Measurements from ENCODE around the gene SPOCD1. TPM values are rescaled to one million over a fixed set of nuclear protein-coding genes. Genes with fewer than 3 reads are reported as not detected.
A peak's percentile ranks its signal among the peaks of the same experiment; 100 is the strongest.

The SPOCD1 gene
- total RNA-seq, 4 donors from 2014 or later = 0.22 to 1.6 (median 0.96) TPM; not detected in 1

DNA sequence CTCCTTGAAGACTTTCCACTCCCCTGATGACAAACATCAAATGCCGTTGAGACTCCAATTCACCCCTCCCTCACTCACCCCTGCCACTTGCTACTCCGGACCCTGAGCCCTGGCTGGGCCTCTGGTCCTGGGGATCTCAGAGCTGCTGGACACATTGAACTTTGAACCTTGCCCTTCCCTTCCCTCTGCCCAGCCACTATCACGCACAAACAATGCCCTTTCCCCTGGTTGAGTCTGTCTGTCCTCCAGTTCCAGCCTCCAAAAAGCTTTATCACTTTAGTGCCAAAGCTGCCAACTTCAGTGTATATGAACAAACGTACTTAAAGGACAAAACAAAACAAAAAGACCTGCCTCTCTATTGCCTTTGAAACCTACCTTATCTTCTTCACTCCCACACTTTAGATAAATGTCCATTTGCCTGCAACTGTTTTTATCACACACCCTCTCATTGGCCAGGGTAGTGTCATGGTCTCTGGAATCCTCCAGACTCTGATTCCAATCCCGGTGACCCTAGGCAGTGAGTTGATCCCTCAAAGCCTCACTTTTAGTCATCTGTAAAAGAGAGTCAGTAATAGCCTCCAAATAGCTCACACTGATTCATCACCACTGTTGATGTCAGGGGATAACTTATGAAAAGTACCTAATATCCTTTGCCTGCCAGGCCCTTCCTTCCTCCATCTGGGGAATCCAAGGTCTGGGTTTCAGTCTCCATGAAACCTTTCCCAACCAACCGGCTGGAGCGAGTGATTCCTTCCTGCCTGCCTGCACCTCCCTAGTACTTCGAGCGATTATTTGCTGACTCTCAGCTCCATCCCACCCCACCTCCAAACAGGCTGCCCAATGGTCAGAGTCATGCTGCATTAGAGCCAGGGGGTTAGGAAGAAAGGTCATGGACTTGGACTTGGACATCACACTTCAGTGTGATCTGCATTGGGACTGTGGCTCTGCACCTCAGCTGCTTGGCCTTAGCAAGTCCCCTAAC, 15.9 kb upstream of the SPOCD1 start:
- WGBS, 2 donors = 83 to 86% methylated on average over 9 of the region's 9 CpGs
- H3K36me3 ChIP-seq = no peaks in the 10 kb centered on the region
- H3K4me1 ChIP-seq = peaks cover 6 to 14% of the 10 kb centered on the region in 2 donors
- no peak overlapping the region for H3K4me3 ChIP-seq (replicated peaks in 1 of 3)
- no peak for TF ChIP-seq POLR2A (IDR thresholded peaks at IDR 0.05)
- TF ChIP-seq, protein P1, sequence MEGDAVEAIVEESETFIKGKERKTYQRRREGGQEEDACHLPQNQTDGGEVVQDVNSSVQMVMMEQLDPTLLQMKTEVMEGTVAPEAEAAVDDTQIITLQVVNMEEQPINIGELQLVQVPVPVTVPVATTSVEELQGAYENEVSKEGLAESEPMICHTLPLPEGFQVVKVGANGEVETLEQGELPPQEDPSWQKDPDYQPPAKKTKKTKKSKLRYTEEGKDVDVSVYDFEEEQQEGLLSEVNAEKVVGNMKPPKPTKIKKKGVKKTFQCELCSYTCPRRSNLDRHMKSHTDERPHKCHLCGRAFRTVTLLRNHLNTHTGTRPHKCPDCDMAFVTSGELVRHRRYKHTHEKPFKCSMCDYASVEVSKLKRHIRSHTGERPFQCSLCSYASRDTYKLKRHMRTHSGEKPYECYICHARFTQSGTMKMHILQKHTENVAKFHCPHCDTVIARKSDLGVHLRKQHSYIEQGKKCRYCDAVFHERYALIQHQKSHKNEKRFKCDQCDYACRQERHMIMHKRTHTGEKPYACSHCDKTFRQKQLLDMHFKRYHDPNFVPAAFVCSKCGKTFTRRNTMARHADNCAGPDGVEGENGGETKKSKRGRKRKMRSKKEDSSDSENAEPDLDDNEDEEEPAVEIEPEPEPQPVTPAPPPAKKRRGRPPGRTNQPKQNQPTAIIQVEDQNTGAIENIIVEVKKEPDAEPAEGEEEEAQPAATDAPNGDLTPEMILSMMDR (IDR thresholded peaks at IDR 0.05) = no peak
- H3K27ac ChIP-seq = no peak overlapping the region
- DNase-seq = no peak
- H3K9me3 ChIP-seq = no peaks in the 10 kb centered on the region
- H3K27me3 ChIP-seq = no peaks in the 10 kb centered on the region
- intact Hi-C loops (cut with DNase I) = no loop called here

- H3K9me3 ChIP-seq = no peaks in the 10 kb centered on the region
- intact Hi-C loops (cut with DNase I) = no loop called here
- H3K27me3 ChIP-seq = no peaks in the 10 kb centered on the region
- peaks cover 0 to 7% of the 10 kb centered on the region in 2 donors for H3K4me1 ChIP-seq
- 55 to 59% methylated on average over 2 to 5 of the region's 8 CpGs for WGBS, 2 donors
- H3K36me3 ChIP-seq = no peaks in the 10 kb centered on the region
- TF ChIP-seq POLR2A (IDR thresholded peaks at IDR 0.05) = no peak
- TF ChIP-seq, protein P1 (IDR thresholded peaks at IDR 0.05) = peak in 1 of 6 experiments; percentile 26
- H3K27ac ChIP-seq = peak overlapping the region in 2 of 3 donors; percentile 1 to 20
- peak; percentile 87 to 95 for DNase-seq
- H3K4me3 ChIP-seq (replicated peaks in 1 of 3) = no peak overlapping the region
Measured at GRCh38 chr1:31830511-31830910, 14.7 kb upstream of the SPOCD1 start.

DNA sequence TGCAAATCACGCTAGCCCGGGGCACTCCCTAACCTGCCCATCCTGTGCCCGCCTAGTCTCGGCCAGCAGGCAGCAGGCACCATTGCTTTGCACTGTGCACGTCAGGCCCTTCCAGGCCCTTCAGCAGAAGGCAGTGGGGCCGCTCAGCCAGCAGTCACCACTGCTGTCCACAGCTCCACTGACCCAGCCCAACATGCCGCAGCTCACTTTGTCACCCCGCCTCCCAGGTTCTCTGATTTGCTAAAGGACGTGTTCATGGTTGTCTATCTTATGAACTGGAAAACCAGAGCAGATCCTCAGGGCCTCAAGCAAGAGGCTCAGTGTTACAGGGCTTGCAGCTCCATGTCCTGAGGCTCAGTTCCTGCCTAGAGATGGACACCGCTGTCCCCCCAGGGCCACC, 14.2 kb upstream of the SPOCD1 start:
- Histone ChIP-seq H3K27ac (peak overlapping the region in 1 of 3 donors; percentile 20), H3K36me3 (no peaks in the 10 kb centered on the region), H3K4me1 (peaks cover 0 to 7% of the 10 kb centered on the region in 2 donors), H3K27me3 (no peaks in the 10 kb centered on the region), H3K9me3 (no peaks in the 10 kb centered on the region), H3K4me3 (replicated peaks in 1 of 3) (no peak overlapping the region)
- TF ChIP-seq, protein P1 (IDR thresholded peaks at IDR 0.05) = no peak
- no peak for TF ChIP-seq POLR2A (IDR thresholded peaks at IDR 0.05)
- intact Hi-C loops (cut with DNase I) = no loop called here
- DNase-seq = peak; percentile 16 to 23
- WGBS, 2 donors = 90 to 99% methylated on average over 5 to 10 of the region's 10 CpGs

DNA sequence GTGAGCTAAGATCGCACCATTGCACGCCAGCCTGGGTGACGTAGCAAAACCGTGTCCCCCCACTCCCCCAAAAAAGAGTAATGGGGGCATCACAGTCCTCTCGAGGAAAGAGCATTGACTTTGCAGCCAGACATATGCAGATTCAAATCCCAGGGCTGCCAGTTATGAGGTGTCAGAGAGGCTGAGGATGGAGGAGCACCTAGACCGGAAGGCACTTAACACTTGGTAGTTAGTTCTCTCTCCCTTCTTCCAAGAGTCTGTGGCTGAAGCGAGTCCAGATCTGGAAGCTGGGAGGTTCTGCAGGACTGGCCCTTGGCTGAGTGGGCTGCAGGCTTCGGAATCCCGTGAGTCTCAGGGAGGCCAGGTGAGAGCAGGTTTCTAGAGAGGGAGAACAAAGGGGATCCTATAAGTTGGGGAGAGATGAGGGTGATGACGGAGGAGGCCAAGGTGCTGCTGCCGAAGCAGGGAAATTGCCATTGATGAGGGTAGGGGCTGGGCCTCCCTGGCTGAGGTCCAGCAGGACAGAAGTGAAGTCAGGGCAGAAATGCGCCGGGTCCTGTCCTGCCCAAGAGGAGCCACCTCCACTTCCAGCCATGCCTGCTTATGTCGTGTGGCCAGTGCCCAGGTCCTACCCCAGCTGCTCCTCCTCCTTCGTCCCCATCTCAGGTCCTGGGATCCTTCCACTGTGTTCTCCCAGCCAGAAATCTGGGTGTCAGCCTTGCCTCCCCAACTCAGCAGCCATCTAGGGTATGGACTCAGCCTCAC, 13.3 kb upstream of the SPOCD1 start:
- WGBS, 2 donors = 89 to 94% methylated on average over 15 of the region's 15 CpGs
- Histone ChIP-seq H3K4me1 (peaks cover 0 to 7% of the 10 kb centered on the region in 2 donors), H3K9me3 (no peaks in the 10 kb centered on the region), H3K36me3 (no peaks in the 10 kb centered on the region), H3K27me3 (no peaks in the 10 kb centered on the region), H3K4me3 (replicated peaks in 1 of 3) (no peak overlapping the region), H3K27ac (no peak overlapping the region)
- no peak for DNase-seq
- intact Hi-C loops (cut with DNase I) = no loop called here
- TF ChIP-seq, protein P1 (IDR thresholded peaks at IDR 0.05) = no peak
- TF ChIP-seq POLR2A (IDR thresholded peaks at IDR 0.05) = no peak
